K562 (cell line): Measurements from ENCODE around the gene WAS. TPM values are rescaled to one million over a fixed set of nuclear protein-coding genes. Genes with fewer than 3 reads are reported as not detected.

Experiments
- ATAC-seq: fragments of 200-7000 bp; cut with Tn5 transposase; 3 replicates; pipeline ENCODE4 v1.9.1; 2020; ENCODE audit warnings: moderate library complexity
- BruUV-seq: library from RNA; stranded (reverse); fragments of 400-500 nt; replicated peaks from 2 replicates; lab custom pipeline; 2021; lab: Mats Ljungman, UMichigan
- CTCF ChIA-PET: fragments of 300-600 bp; formaldehyde crosslinking; extraction: SDS; loops from one replicate; lab custom pipeline; 2021; ENCODE audit warnings: low intra/inter-chr PET ratio; lab: Yijun Ruan, JAX
- POLR2A ChIA-PET: fragments of 300-600, 350-650 bp; sonication (Branson Sonifier 250); formaldehyde crosslinking; extraction: SDS; loops from one replicate; lab custom pipeline; 2021; ENCODE audit warnings: antibody characterized with exemption, inconsistent platforms; lab: Yijun Ruan, JAX
- DNase-seq, 4 experiments: peaks; one replicate each; pipeline versions ENCODE4 v3.0.0 to v3.0.0-alpha.2; 2011 to 2018; ENCODE audit warnings: low spot score in 3 of 4, mixed read lengths in 3 of 4; ENCODE audit errors: extremely low read depth in 1 of 4
- FAIRE-seq: peaks from 2 replicates; lab custom pipeline; 2011; peaks lifted over from hg19 to GRCh38; lab: Jason Lieb, UNC
- H2AFZ ChIP-seq: 2 replicates; pipeline ENCODE4 v1.6.0; 2011; ENCODE audit warnings: low read depth, low read length, control low read depth, inconsistent platforms
- H3K27ac ChIP-seq: fragments of 200-600 bp; 3 replicates; pipeline ENCODE4 v1.8.0; 2011; ENCODE audit warnings: low read depth, mild to moderate bottlenecking, control low read depth, inconsistent platforms, low read length, moderate library complexity, mixed read lengths; ENCODE audit errors: extremely low read depth
- H3K27me3 ChIP-seq, 2 experiments: fragments of 300-600 bp in 1 of 2; 2 replicates in 1 of 2; 3 replicates in 1 of 2; pipeline versions ENCODE4 v1.6.0 to v1.8.0; 2011; ENCODE audit warnings: inconsistent platforms in 2 of 2, low read length in 2 of 2, mild to moderate bottlenecking in 1 of 2, mixed read lengths in 1 of 2, moderate library complexity in 1 of 2; ENCODE audit not compliant: control insufficient read depth in 2 of 2, insufficient read depth in 2 of 2
- H3K36me3 ChIP-seq: fragments of 300-600 bp; 3 replicates; pipeline ENCODE4 v1.8.0; 2011; ENCODE audit warnings: mild to moderate bottlenecking, low read length, inconsistent platforms; ENCODE audit not compliant: control insufficient read depth, insufficient read depth
- H3K4me1 ChIP-seq, 2 experiments: fragments of 200-600 bp in 1 of 2; replicated peaks in 1 of 2; 2 replicates in 1 of 2; 3 replicates in 1 of 2; pipeline versions ENCODE4 v1.5.1 to v1.8.0; 2011; ENCODE audit warnings: inconsistent platforms in 2 of 2, low read length in 2 of 2, mild to moderate bottlenecking in 1 of 2, mixed read lengths in 1 of 2, moderate library complexity in 1 of 2; ENCODE audit not compliant: control insufficient read depth in 2 of 2, insufficient read depth in 2 of 2
- H3K4me2 ChIP-seq: 2 replicates; pipeline ENCODE4 v1.6.1; 2011; ENCODE audit warnings: low read length, control low read depth, inconsistent platforms, mixed read lengths; ENCODE audit not compliant: insufficient read depth
- H3K4me3 ChIP-seq: fragments of 200-600 bp; sonication (generic), shearing (Covaris generic); 2 replicates; pipeline ENCODE4 v1.5.1; 2016; ENCODE audit warnings: control low read depth, inconsistent platforms
- H3K79me2 ChIP-seq: fragments of 200-600 bp; 3 replicates; pipeline ENCODE4 v1.8.0; 2011; ENCODE audit warnings: low read length, inconsistent platforms; ENCODE audit not compliant: control insufficient read depth, insufficient read depth
- H3K9ac ChIP-seq, 2 experiments: 2 replicates each; pipeline versions ENCODE4 v1.6.0 to v1.6.1; 2011; ENCODE audit warnings: low read depth in 2 of 2, low read length in 2 of 2, control low read depth in 1 of 2, inconsistent platforms in 1 of 2, mild to moderate bottlenecking in 1 of 2, mixed read lengths in 1 of 2; ENCODE audit not compliant: insufficient read depth in 1 of 2
- H3K9me1 ChIP-seq: one replicate; pipeline ENCODE4 v1.6.0; 2011; ENCODE audit warnings: inconsistent platforms, mild to moderate bottlenecking, low read length, moderate library complexity; ENCODE audit not compliant: control insufficient read depth, insufficient read depth
- H3K9me3 ChIP-seq: replicated peaks from 2 replicates; pipeline ENCODE4 v1.5.1; 2011; ENCODE audit warnings: low read depth, low read length, inconsistent platforms; ENCODE audit not compliant: control insufficient read depth, insufficient read depth
- H4K20me1 ChIP-seq: replicated peaks from 2 replicates; pipeline ENCODE4 v1.6.1; 2011; ENCODE audit warnings: low read length, inconsistent platforms, mixed read lengths; ENCODE audit not compliant: control insufficient read depth, insufficient read depth
- BCOR ChIP-seq: fragments of 450-650 bp; IDR thresholded peaks from 2 replicates; pipeline ENCODE4 v1.6.1; 2016
- DACH1 ChIP-seq: fragments of 450-650 bp; IDR thresholded peaks from 2 replicates; pipeline ENCODE4 v1.6.1; 2018; ENCODE audit not compliant: partially characterized antibody
- JUN ChIP-seq, 2 experiments: sonication (generic) in 1 of 2; formaldehyde crosslinking in 1 of 2; IDR thresholded peaks; 2 replicates each; pipeline versions ENCODE4 v1.6.1 to v1.8.0; 2012 to 2022; ENCODE audit warnings: borderline replicate concordance in 2 of 2, mild to moderate bottlenecking in 2 of 2, improper control_type of control experiment in 1 of 2, low read depth in 1 of 2, low read length in 1 of 2, missing genetic modification reagents in 1 of 2
- KAT7 ChIP-seq: sonication (generic); formaldehyde crosslinking; IDR thresholded peaks from 2 replicates; pipeline ENCODE4 v1.8.0; 2022; ENCODE audit warnings: missing genetic modification reagents, mild to moderate bottlenecking, borderline replicate concordance
- L3MBTL2 ChIP-seq: fragments of 450-650 bp; IDR thresholded peaks from 2 replicates; pipeline ENCODE4 v1.6.1; 2016; ENCODE audit warnings: mild to moderate bottlenecking, moderate library complexity
- MAFK ChIP-seq: IDR thresholded peaks from 2 replicates; pipeline ENCODE4 v1.6.1; 2011; ENCODE audit warnings: low read length, improper control_type of control experiment
- RB1 ChIP-seq: fragments of 450-650 bp; IDR thresholded peaks from 2 replicates; pipeline ENCODE4 v1.6.1; 2017; ENCODE audit warnings: low read depth, mild to moderate bottlenecking
- RBFOX2 ChIP-seq: fragments of 200-400 bp; formaldehyde crosslinking; IDR thresholded peaks from 2 replicates; pipeline ENCODE4 v1.6.1; 2017; ENCODE audit warnings: low read depth, mild to moderate bottlenecking, low read length, moderate library complexity
- SMARCA5 ChIP-seq: fragments of 450-650 bp; IDR thresholded peaks from 2 replicates; pipeline ENCODE4 v1.6.1; 2016
- XRCC4 ChIP-seq: IDR thresholded peaks from one replicate; pipeline ENCODE4 v1.6.1; 2011; ENCODE audit not compliant: insufficient read depth, insufficient read length; ENCODE audit errors: extremely low read depth
- ZHX1 ChIP-seq: fragments of 150-350 bp; conservative IDR thresholded peaks from 2 replicates; pipeline ENCODE4 v1.6.1; 2014; ENCODE audit warnings: low read length
- ZNF354B ChIP-seq: fragments of 250-450 bp; sonication (Bioruptor Pico); IDR thresholded peaks from 2 replicates; pipeline ENCODE4 v1.4.0; 2020
- ZNF408 ChIP-seq: fragments of 250-450 bp; sonication (Bioruptor Pico); IDR thresholded peaks from 2 replicates; pipeline ENCODE4 v1.4.0; 2020; ENCODE audit warnings: low read depth, mild to moderate bottlenecking, moderate library complexity
- ZNF699 ChIP-seq: fragments of 250-450 bp; sonication (Bioruptor Pico); IDR thresholded peaks from 2 replicates; pipeline ENCODE4 v1.8.0; 2021; ENCODE audit warnings: mild to moderate bottlenecking, moderate library complexity; ENCODE audit not compliant: insufficient replicate concordance
- ZZZ3 ChIP-seq: fragments of 450-650 bp; IDR thresholded peaks from 2 replicates; pipeline ENCODE4 v1.6.1; 2016; ENCODE audit warnings: antibody characterized with exemption, mild to moderate bottlenecking, moderate library complexity
- WGBS: fragments of 100-300 bp; shearing (Covaris generic); methylation state at CpG from one replicate; pipeline ENCODE4 v1.1.6; 2016; ENCODE audit warnings: low coverage, mixed read lengths; ENCODE audit not compliant: insufficient coverage; ENCODE audit errors: missing lambda C conversion rate; 5-methylcytosine and 5-hydroxymethylcytosine counted together
- in situ Hi-C: fragments of 300-500 bp; cut with MboI; formaldehyde crosslinking; loops from 4 replicates; pipeline ENCODE4 v1.15.0; 2018; ENCODE audit warnings: inconsistent platforms, mixed read lengths
- intact Hi-C: fragments of 100-400 bp; cut with micrococcal nuclease; formaldehyde crosslinking; loops from 2 replicates; pipeline ENCODE4 v1.14.2; 2022
- polyA plus RNA-seq, 8 experiments: library from polyadenylated mRNA; depleted of rRNA in 4 of 8; stranded (reverse) in 5 of 8; unstranded in 3 of 8; fragments of >200 nt; fragmentation: Nextera tagmentation in 2 of 8; fragmentation: Illumina TruSeq in 1 of 8; extraction: Ambion mirVana in 2 of 8; extraction: Trizol in 1 of 8; gene quantifications; 2 replicates each; pipeline versions ENCODE4 v1.2.1 to v1.2.3, GENCODE V29; 2011 to 2014; ENCODE audit warnings: inconsistent platforms in 1 of 8, missing spikeins in 1 of 8
- total RNA-seq, 7 experiments: library from RNA; depleted of rRNA in 6 of 7; stranded (reverse); fragments of >200 nt in 6 of 7; fragmentation: Illumina TruSeq in 2 of 7; extraction: Trizol in 2 of 7; gene quantifications; 2 replicates each; pipeline versions ENCODE4 v1.2.1 to v1.2.3, GENCODE V29; 2011 to 2021; ENCODE audit warnings: low replicate concordance in 1 of 7

Gene WAS
- total and polyA plus RNA-seq, 9 of the 15 experiments (the other 6 are each of a cell fraction or from before 2014, with no cell fraction given) = 0.11 to 16.1 (median 3.8) TPM

GRCh38 chrX:48636301-48636700 is 47.3 kb upstream of the WAS start (continued):
- TF ChIP-seq ZHX1 (no peak), ZNF408 (CRISPR knock-in tag) (no peak), ZNF354B (CRISPR knock-in tag) (no peak), RB1 (no peak)

GRCh38 chrX:48636776-48637175 is 46.8 kb upstream of the WAS start:
- in situ Hi-C loops (loop anchor here (25.0 kb wide), 3 partner anchors 1276 to 1951 kb away; partner anchors contain the start of genes AKAP4, CCNB3 and CLCN5), intact Hi-C loops (loop anchor here (10.0 kb wide), 1 partner anchor 278 kb away; the partner anchor contains the start of genes PIM2 and SLC35A2)
- peak; percentile 84 for ATAC-seq
- H2AFZ ChIP-seq = peak overlapping the region; percentile 44
- no peak for FAIRE-seq
- no peaks in the 10 kb centered on the region for H3K79me2 ChIP-seq
- no peak overlapping the region for H3K4me3 ChIP-seq
- H3K9ac ChIP-seq = no peak overlapping the region; a peak in 1 of 4 replicates
- H4K20me1 ChIP-seq = no peaks in the 10 kb centered on the region
- no peaks in the 10 kb centered on the region for H3K9me1 ChIP-seq
- H3K4me1 ChIP-seq = peaks cover 5 to 12% of the 10 kb centered on the region in 2 experiments; a peak in 4 of 5 replicates
- peak in 1 of 4 experiments; percentile 16 for DNase-seq
- H3K4me2 ChIP-seq = no peak overlapping the region
- 0% methylated on average over 2 of the region's 2 CpGs for WGBS
- H3K27me3 ChIP-seq = no peaks in the 10 kb centered on the region
- no peak overlapping the region for H3K27ac ChIP-seq
- ChIA-PET POLR2A (no interaction called here), CTCF (no interaction called here)
- BruUV-seq = no TSS peak
- no peaks in the 10 kb centered on the region for H3K9me3 ChIP-seq
- H3K36me3 ChIP-seq = no peaks in the 10 kb centered on the region
- TF ChIP-seq ZNF699 (CRISPR knock-in tag) (no peak), L3MBTL2 (peak; percentile 64; the same call in 1 of the 2 replicates), BCOR (no peak), RBFOX2 (no peak), JUN (IDR thresholded peaks at IDR 0.05; ENCODE audit: borderline replicate concordance, low read depth, low read length) (no peak), JUN (CRISPR knock-in tag; IDR thresholded peaks at IDR 0.05; ENCODE audit: borderline replicate concordance) (no peak), KAT7 (CRISPR knock-in tag) (no peak), XRCC4 (no peak), SMARCA5 (no peak), ZZZ3 (no peak), MAFK (no peak), DACH1 (no peak)
